ENCODE results near the gene IRAK4. TPM values are rescaled to one million over a fixed set of nuclear protein-coding genes. Genes with fewer than 3 reads are reported as not detected.

The IRAK4 gene
- total RNA-seq, 4 donors from 2014 or later = 6.1 to 30.6 (median 26.4) TPM

- DNase-seq = no peak
- TF ChIP-seq POLR2A (IDR thresholded peaks at IDR 0.05) (no peak), CTCF (IDR thresholded peaks at IDR 0.05) (no peak)
- intact Hi-C loops (cut with DNase I; ENCODE audit: low total_unique reads) = no loop called here
Measured at GRCh38 chr12:43832463-43833168, 73.9 kb downstream of the IRAK4 start.

DNA sequence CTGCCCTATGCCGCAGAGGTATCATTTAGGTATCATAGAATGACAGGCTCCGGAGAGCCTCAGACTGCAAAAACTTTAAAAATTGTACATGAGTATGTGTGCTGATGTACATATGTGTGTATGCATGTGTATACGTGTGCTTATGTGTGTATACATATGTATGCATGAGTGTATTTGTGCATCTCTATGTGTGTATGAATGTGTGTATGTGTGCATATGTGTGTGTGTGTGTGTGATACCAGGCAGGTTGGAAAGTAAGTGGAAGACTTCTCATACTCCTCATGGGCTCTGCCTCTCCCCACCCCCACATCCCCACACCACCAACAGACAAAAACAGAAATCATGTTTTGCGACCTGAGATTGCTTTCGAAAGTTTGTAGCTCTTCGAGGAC is 76.5 kb downstream of the IRAK4 start:
- no peaks in the 10 kb centered on the region for H3K27me3 ChIP-seq
- H3K9me3 ChIP-seq = no peaks in the 10 kb centered on the region
- intact Hi-C loops (cut with DNase I; ENCODE audit: low total_unique reads) = no loop called here
- TF ChIP-seq CTCF (IDR thresholded peaks at IDR 0.05) = no peak
- H3K4me3 ChIP-seq = peak overlapping the region; percentile 50 to 71
- no peaks in the 10 kb centered on the region for H3K4me1 ChIP-seq
- H3K27ac ChIP-seq = peak overlapping the region; percentile 86 to 89
- DNase-seq = no peak
- no peaks in the 10 kb centered on the region for H3K36me3 ChIP-seq

More at GRCh38 chr12:43832463-43833168, 73.9 kb downstream of the IRAK4 start:
- H3K4me3 ChIP-seq = no peak overlapping the region
- no peaks in the 10 kb centered on the region for H3K4me1 ChIP-seq
- no peaks in the 10 kb centered on the region for H3K9me3 ChIP-seq
- H3K27me3 ChIP-seq = no peaks in the 10 kb centered on the region
- H3K36me3 ChIP-seq = no peaks in the 10 kb centered on the region
- no peak overlapping the region for H3K27ac ChIP-seq

DNA sequence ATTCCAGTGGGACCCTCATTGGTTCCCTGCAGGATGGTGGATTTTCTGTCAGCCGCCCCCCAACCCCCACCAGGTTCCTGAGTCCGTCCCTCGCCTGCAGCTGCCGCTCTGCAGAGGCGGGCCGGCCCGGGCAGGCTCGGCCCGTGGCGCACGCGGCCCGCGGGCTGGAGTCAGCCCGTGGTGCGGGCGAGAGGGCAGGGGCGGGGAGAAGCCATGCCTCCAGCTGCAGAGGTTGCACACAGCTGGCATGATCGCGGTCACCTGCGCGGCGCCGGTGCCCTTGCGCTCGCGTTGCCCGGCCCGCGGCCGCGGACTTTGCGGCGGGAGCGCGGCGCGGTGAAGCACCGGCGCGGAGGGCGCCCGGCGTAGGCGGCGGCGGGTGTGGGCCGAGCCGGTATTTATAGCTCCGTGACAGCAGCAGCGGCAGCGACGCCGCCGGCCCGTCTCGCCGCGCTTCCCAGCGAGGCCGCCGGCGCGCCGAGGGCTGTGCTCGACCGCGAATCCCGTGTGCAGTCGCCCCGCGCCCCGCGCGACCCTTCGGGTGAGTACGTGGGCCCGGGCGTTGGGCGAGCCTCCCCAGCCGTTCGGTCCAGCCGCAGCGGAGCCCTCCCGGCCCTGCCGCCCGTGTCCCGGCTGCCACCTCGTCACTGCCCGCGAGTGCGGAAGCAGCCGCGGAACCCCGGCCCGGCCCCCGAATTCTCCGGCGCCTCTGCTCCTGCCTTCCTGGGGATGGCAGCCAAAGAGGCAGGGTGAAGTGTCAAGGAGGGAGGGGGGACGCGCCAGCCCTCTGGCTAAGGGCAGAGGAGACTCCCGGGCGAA is 77.1 kb downstream of the IRAK4 start, which contains the start of gene TMEM117:
TMEM117 (plus strand) TSS at position 426 of the 819 bp plus-strand sequence.
- TF ChIP-seq CTCF (IDR thresholded peaks at IDR 0.05) = no peak
- TF ChIP-seq POLR2A (IDR thresholded peaks at IDR 0.05) = peak in 1 of 2 donors; percentile 20
- H3K27ac ChIP-seq = peak within 1 kb of the TSS; percentile 86 to 89
- DNase-seq = peak; percentile 54 to 66
- no peaks in the 10 kb centered on the region for H3K9me3 ChIP-seq
- H3K4me3 ChIP-seq = peak within 1 kb of the TSS; percentile 50 to 71
- no peaks in the 10 kb centered on the region for H3K36me3 ChIP-seq
- intact Hi-C loops (cut with DNase I; ENCODE audit: low total_unique reads) = no loop called here
- H3K4me1 ChIP-seq = no peaks in the 10 kb centered on the region
- no peaks in the 10 kb centered on the region for H3K27me3 ChIP-seq

- intact Hi-C loops (cut with DNase I; ENCODE audit: low total_unique reads) = no loop called here
- Histone ChIP-seq H3K9me3 (no peaks in the 10 kb centered on the region), H3K27ac (peak overlapping the region; percentile 86 to 89), H3K4me3 (peak overlapping the region; percentile 50 to 71), H3K4me1 (no peaks in the 10 kb centered on the region), H3K27me3 (no peaks in the 10 kb centered on the region), H3K36me3 (no peaks in the 10 kb centered on the region)
- TF ChIP-seq POLR2A (IDR thresholded peaks at IDR 0.05) (no peak), CTCF (IDR thresholded peaks at IDR 0.05) (no peak)
- peak in 1 of 2 donors; percentile 17 for DNase-seq
Measured at GRCh38 chr12:43836475-43836989, 77.8 kb downstream of the IRAK4 start.

Other genes starting within 250 kb of the IRAK4 start
- 1 to 10 TPM in 1 of 4 donors, not detected in 3; 1.2 TPM for gene ADAMTS20, start 206.7 kb upstream of the IRAK4 start, total RNA-seq
- 10 to 100 TPM; 10.6 to 39.6 (median 19.1) TPM for gene PUS7L, start 161 bp upstream of the IRAK4 start, total RNA-seq
- gene TWF1, start 47.4 kb downstream of the IRAK4 start, total RNA-seq = 100 to 1,000 TPM in 1 of 4 donors, 10 to 100 TPM in 3; 21.8 to 113 (median 71.4) TPM
- 10 to 100 TPM in 1 of 4 donors, 1 to 10 TPM in 3; 1.0 to 34.4 (median 6.1) TPM for gene TMEM117, start 77.1 kb downstream of the IRAK4 start, total RNA-seq

Data from uterus (tissue), 4 donors.